Epithelial cell of esophagus (primary cell): ENCODE results near the gene ZNF532.
"Not testable (repeated sequence)": the region's sequence is repeated elsewhere in the genome, so short reads cannot be mapped to it uniquely, and the experiment has no call there.

Experiments
- DNase-seq: peaks from one replicate; pipeline ENCODE4 v3.0.0; 2010; ENCODE audit warnings: low read depth
- H3K4me3 ChIP-seq: 2 replicates; pipeline ENCODE4 v1.5.1; 2011; ENCODE audit warnings: mild to moderate bottlenecking, low read length, control low read depth
- CTCF ChIP-seq: IDR thresholded peaks from 2 replicates; pipeline ENCODE4 v1.5.1; 2011; ENCODE audit warnings: low read depth, mild to moderate bottlenecking, low read length, control low read depth, inconsistent platforms; ENCODE audit not compliant: insufficient read depth; ENCODE audit errors: missing control alignments

The ZNF532 gene

GRCh38 chr18:58864146-58865032 lies at the start of gene ZNF532:
TSS of gene ZNF532 (plus strand) at chr18:58864877. CDS start in a region left out here.
- peak within 1 kb of the TSS; percentile 30 for H3K4me3 ChIP-seq
- TF ChIP-seq CTCF = no peak
- DNase-seq = peak; percentile 77

GRCh38 chr18:58819051-58819450 lies 45.6 kb upstream of the ZNF532 start:
- no peak overlapping the region for H3K4me3 ChIP-seq
- no peak for TF ChIP-seq CTCF
- no peak for DNase-seq

- no peak for TF ChIP-seq CTCF
- no peak overlapping the region for H3K4me3 ChIP-seq
- no peak for DNase-seq
Observed at GRCh38 chr18:58820251-58820650, 44.4 kb upstream of the ZNF532 start.

GRCh38 chr18:58822944-58823343 lies 41.7 kb upstream of the ZNF532 start:
- DNase-seq = no peak
- H3K4me3 ChIP-seq = no peak overlapping the region
- TF ChIP-seq CTCF = no peak

- DNase-seq = no peak
- H3K4me3 ChIP-seq = no peak overlapping the region
- no peak for TF ChIP-seq CTCF
Observed at GRCh38 chr18:58823412-58823811, 41.3 kb upstream of the ZNF532 start.

- H3K4me3 ChIP-seq, DNase-seq: not testable (repeated sequence)
Observed at GRCh38 chr18:58826926-58827325, 37.8 kb upstream of the ZNF532 start.

- DNase-seq = no peak
- H3K4me3 ChIP-seq = no peak overlapping the region
- no peak for TF ChIP-seq CTCF
Observed at GRCh38 chr18:58827428-58827827, 37.2 kb upstream of the ZNF532 start.
